ENCODE measurements around the gene TCOF1. TPM values are rescaled to one million over a fixed set of nuclear protein-coding genes. Genes with fewer than 3 reads are reported as not detected.

TCOF1 gene
- total RNA-seq, 1 experiment from 2014 or later, result 90.0 TPM

DNA sequence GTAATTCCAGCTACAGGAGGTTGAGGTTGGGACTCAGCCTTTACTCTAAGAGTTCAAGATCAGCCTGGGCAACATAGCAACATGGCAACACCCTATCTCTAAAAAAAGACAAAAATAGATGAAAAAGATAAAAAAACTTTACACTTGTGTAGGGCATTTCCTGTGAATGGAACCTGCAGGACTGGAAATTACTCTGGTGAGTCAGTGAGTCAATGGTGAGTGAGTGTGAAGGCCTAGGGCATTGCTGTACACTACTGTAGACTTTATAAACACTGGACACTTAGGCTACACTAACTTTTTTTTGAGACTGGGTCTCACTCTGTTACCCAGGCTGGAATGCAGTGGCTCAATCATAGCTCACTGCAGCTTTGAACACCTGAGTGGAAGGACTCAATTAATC is 35.3 kb upstream of the TCOF1 start:
- DNase-seq (ENCODE audit: low read depth), result peak; percentile 75

DNA sequence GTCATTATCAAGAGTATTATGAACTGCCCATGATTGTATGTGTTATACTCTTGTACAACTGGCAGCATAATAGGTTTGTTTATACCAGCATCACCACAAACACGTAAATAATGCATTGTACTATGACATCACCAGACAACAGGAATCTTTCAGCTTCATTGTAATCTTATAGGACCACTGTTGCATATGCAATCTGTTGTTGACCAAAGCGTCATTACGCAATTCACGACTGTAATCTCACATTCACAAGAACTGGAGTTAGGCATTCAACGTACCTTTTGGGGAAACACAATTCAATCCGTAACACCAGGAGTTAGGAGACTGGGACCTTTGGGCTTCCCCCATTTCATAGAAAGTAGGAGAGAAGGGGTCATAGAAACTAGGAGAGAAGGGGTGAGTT is 34.4 kb upstream of the TCOF1 start:
- no peak for DNase-seq (ENCODE audit: low read depth)

DNA sequence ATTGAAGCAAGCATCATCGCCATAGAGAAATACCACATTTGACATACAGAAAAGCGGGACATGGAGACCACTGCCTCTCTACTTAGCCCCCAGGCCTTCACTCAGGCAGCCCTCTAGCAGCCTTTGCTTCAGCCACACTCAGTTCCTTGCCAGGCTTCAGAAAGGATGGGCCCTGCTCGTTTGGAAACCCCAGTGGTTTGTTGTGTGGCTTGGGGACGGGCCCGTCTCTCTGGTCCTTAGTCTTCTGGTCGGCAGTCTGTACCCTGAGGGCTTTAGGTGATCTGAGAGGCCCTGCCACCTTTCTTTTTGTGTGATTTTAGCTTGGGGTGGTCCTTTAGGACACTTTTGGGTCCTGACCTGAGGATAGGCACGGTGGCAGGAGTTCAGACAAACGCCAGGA is 33.7 kb upstream of the TCOF1 start:
- no peak for DNase-seq (ENCODE audit: low read depth)

DNA sequence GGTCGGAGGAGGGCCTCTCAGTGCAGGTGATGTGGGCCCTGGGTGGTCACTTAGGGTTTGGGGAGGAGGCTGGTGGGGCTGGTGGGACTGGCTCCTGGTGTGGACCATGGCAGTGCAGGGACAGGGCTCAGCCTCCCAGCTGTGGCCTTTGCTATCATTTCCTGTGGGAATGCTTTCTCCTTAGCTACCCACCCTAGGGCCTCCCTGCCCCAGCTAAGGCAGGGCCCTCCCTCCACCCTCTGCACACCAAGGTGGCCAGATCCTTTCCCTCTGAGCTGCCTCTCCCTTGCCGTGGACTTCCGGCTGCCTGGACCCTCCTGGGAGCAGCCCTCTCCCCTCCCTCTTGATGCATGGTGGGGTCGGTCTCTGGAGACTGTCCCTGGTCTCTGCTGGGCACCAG is 32.1 kb upstream of the TCOF1 start:
- DNase-seq (ENCODE audit: low read depth), result no peak

DNA sequence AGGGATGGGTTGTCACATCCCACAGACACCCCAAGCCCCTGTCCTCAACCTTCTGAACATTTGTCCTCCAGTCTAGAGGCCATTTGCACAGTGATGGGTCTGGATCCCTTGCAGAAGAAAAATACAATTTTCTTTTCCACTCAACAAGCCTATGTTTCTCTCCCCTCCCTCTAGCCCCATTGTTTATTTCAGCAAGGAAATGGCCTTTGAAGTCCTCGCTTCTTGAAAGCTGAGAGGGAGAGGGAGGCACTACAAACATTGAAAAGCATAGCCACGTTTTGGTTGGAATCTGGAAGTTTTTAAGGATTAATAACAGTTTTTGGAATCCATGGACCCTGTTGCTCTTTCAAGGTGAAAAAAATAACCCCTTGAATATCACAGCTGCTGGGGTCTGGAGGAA is 30.8 kb upstream of the TCOF1 start:
- DNase-seq (ENCODE audit: low read depth), result no peak

DNA sequence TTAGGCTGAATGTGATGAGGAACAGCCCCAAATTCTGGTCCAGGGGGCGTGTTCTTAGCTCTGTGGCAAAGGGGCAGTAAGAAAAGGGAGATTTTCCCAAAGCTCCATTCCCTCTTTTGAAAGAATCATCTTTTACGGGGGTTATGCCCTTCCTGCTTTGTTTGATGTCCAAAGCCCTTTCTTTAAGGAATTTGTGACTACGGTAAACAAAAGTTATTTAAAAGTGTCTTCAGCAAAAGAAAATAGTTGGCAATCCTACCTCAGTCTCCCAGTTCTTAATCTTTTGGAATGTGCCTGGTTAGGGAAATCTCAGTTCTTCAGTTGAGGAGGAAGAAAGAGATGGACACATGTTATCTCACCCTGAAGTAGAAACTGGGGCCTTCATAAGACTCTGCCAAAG is 30.4 kb upstream of the TCOF1 start:
- no peak for DNase-seq (ENCODE audit: low read depth)

DNA sequence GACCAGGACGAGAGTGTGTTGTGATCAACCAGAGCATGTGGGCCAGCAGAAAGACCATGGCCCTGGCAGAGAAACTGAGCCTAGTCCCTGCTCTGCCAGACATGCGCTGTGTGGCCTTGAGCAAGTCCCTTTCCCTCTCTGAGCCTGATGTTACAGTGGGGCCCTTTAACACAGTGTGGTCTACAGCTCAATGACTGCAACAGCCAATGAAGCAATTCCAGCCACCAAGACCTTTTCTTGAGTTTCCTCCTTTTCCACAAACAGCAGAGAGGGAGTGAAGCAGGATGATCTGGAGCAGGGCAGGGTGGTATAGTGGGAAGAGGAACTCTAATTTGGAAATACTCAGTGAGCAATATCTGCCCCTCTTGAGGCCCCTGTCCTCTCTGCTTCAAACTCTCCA is 29.0 kb upstream of the TCOF1 start:
- no peak for DNase-seq (ENCODE audit: low read depth)

DNA sequence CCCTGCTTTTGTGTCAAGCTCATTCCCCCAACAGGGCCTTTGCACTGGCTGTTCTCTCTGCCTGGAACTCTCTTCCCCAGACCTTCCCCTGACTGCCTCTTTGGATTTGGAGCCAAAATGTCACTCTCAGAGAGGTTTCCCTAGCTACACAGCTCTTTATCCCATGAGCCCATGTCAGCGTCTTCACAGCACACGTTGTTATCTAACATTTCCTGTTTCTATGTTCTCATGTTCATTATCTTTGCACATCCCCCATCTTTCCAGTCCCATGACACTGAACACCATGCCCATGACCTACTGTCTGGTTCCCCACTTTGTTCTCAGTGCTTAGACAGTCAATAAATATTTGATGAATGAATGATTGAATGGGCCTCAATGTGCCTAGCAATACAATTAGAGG is 28.5 kb upstream of the TCOF1 start:
- no peak for DNase-seq (ENCODE audit: low read depth)

DNA sequence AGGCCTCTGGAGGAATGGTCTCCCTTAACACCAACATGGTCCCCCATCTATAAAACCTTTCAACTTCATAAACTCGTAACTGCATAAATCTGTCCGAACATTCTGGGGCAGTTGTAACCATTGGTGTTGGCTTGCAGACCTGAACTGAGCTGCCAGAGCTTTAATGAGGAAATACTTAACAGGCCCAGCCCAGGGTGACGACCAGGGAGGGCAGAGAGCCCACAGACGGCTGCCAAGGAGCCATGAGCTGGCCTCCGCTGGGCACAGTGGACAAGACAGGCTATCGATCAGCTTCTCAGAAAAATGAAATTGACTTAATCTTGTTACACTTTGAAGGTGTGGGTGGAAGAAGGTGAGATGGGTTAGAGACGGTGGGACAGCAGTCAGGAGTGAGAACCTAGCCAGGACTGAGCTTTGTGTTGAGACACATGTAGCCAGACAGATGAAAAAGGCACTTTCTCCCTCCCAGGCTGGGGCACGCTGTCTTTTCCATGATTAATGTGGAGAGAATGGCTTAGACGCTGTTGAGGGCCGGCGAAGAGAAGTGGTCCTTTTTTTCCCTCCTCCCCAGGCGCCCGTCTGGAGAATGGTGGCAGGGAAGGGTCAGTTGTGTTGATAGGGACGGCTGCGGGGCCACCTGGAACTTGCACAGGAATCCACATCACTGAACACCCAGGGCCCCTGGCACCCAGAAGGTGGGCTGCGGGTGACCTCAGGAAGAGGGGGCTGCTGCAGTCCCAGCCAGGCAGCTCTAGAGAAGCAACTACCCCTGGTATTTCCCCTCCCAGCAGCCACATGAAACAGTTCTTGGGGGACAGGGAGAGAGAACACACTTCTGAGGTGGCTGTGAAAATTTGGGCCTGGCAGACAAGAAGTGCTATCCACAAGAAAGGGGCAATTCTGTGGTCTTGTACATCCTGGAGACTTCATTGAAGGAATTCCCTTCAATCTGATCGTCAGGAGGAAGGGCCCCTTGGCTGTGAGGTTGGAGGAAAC is 27.3 kb upstream of the TCOF1 start:
- DNase-seq (ENCODE audit: low read depth), result no peak

DNA sequence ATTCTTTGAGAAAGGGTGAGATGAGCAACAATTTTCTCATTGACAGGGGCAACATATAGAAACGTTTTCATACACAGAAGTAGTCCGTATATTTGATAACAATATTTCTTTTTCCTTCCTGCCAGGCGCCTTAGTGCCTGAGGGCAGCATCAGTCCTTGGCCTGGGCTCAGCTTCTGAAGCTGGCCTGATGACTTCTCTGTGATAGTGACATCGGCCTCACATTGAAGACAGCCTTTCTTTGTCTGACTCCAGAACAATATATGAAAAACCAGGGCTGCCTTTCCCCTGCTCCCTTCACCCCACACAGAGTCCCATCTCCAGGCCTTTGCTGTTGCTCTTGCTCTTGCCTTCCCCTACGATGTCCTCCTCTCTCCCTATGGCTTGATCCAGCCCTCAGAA is 24.1 kb upstream of the TCOF1 start:
- no peak for DNase-seq (ENCODE audit: low read depth)

DNA sequence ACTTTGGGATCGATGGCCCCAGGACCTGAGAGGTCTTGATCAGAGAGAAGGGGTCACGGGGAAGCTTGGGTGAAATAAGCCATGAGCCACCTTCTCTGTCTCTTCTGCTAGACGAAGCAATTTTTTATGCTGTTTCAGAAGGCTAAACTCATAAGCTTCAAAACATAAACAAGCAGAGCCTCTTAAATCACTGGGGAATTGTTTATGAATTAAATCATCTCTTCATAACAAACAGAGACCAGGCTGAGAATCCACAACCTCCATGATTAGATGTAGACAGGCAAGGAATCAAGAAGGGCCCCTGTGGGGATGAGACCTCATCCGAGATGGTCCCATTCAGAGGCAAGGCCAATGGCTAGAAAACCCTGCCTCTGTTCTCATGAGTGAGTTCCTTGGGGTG is 21.7 kb upstream of the TCOF1 start:
- DNase-seq (ENCODE audit: low read depth), result no peak

DNA sequence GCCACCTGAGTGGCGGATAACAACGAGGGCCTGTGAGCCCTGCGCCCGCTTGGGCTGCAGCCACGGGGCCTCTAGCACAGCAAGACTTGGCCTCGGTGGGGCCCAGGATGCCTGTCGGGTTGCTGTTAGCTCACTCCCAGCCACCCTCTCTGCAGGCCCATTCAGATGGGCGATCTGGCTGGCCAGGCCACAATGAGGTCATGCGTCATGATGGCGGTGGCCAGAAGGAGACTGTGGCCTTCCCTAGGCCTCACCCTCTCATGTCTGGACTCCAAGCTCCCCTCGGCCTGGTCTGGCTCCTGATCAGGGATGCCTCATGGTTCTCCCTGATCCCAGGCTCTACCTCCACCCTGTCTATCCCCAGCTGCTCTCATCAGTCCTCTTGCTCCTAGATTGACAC is 19.0 kb upstream of the TCOF1 start:
- no peak for DNase-seq (ENCODE audit: low read depth)

DNA sequence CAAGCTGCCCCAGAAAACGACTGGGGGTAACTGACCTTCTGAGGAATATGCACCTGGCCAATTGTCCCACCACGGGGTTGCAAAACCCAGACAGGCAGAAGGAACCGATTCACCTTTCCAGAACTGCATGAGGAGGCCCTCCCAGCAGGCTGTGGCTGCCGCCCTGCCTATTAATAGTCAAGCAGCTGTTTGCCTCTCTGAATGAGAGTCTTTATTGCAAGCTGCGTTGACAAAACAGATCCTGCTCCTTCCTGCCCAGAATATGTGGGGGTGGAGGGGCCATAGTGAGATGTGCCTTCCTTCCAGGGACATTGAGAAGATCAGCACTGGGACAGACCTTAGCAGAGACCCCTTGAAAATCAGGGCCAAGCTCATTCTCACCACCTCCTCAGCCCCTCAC is 18.3 kb upstream of the TCOF1 start:
- no peak for DNase-seq (ENCODE audit: low read depth)

DNA sequence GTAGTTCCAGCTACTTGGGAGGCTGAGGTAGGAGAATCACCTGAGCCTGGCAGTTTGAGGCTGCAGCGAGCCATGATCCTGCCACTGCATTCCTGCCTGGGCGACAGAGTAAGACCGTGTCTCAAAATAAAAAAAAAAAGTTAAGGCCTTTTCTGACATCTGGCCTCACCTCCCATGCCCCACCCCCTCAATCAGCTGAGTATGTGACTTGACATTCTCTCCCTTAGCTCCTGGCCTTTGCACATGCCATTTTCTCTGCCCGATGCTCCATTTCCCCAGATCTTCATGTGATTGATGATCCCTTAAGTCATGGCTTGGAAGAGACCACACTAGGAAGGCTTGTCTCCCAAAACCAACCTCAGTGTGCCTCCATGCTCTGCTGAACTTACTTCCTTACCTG is 17.7 kb upstream of the TCOF1 start:
- DNase-seq (ENCODE audit: low read depth), result no peak

DNA sequence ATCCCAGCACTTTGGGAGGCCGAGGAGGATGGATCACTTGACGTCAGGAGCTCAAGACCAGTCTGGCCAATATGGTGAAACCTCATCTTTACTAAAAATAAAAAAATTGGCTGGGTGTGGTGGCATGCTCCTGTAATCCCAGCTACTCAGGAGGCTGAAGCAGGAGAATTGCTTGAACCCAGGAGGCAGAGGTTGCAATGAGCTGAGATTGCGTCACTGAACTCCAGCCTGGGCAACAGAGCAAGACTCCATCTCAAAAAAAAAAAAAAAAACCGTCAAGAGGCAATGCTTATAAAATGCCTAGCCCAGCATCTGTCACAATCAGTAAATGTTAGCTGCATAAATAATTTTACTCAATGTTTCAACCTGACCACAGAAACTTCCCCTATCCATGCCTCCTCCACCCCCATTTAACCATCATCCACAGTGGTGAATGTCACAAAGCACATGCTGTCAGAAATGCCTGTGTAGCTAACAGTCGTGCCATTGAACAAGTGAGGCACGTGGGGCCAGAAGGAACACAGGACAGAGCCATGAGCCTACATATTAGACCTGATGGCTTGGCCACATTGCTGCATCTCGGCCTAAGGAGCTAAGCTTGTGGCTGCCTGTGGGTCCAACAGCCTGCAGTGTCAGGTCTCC is 16.8 kb upstream of the TCOF1 start:
- DNase-seq (ENCODE audit: low read depth), result no peak

DNA sequence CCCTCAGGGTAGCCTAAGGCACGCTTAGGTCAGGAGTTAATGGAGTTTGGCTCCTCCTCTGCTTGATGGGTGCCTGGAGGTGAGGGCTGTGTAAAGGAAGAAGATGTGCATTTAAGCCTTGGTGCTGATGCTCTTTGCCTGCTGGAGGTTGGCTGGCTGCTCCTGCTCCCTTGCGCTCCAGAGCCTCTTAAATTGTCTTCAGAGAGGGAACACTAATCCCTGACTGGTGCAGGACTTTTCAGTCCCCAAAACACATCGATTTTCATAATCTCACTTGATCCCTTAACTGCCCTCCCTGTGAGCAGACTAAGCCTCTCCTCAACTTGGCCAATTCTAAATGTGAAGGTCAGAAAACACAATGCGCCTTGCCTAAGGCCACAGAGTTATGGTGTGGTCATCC is 16.2 kb upstream of the TCOF1 start:
- no peak for DNase-seq (ENCODE audit: low read depth)

DNA sequence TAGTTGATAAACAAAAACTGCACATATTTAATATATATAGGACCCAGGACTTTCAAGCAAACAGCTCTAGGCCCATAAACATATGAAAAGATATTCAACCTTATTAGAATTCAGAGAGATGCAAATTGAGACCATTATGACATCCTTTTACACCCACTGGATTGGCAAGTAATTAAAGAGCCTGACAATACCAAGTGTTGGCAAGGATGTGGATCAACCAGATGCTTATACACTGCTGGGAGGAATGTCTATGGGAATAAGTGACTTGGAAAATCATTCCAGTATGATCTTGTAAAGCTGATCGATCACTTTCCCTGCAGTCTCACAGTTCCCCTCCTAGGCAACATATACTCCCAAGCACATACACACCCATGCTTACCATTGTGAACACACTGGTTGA is 15.5 kb upstream of the TCOF1 start:
- no peak for DNase-seq (ENCODE audit: low read depth)

DNA sequence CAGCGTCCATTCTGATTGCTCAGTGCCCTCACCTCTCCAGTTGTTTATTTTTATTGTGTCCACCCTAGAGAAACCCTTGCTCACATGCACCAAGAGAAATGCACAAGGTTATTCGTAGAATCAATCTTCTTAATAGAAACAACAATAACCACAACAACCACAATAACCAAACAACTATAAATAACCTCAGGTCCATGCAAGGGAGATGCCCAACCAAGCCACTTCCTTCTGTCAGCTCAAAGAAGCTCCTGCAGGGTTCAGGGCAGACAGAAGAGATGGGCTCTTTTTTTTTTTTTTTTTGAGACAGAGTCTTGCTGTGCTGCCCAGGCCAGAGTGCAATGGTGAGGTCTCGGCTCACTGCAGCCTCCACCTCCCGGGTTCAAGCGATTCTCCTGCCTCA is 14.9 kb upstream of the TCOF1 start:
- no peak for DNase-seq (ENCODE audit: low read depth)

DNA sequence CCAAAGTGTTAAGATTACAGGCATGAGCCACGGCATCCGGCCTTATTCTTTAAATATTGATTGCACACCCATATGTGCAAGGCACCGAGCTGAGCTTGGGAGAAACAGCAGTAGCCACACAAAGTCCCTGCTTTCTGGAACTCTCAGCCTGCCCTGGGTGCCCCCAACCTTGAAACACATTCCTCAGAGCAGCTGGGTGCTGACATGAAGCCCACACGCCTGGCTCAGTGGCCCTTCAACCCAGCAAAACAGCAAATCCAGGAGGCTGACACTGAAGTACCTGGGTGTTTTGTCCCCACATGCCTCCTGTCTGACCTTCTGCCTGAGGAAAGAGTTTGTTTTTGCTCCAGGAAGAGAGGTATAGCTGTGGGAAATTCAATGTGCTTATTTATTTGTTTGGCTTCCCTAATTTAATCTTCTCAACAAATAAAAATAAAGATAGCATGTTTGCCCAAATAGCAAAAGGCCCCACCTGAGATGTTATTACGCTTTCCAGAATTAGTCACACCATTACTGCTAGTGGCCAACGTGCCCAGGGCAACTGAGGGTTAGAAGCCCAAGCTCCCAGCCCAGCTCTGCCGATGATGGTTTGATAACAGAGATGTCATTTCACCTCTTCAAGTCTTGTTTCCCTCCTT is 13.4 kb upstream of the TCOF1 start:
- DNase-seq (ENCODE audit: low read depth), result no peak

DNA sequence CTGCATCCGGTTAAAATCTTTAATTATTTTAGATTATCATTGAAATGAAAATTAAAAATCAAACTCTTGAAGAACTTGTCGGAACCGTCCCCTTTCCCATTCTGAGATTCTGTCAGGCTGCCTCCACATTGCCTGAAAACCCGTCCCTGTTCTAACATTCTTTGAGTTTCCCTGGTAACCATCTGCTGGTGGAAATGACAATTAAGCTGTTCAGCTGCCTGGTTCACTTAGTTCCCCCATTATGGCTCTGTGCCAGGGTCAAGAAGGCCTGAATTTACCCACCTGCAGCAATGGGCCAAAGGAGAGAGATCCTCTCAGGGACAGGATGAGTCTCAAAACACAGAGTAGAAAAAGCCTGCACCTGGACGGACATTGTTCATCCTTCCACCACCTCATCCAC is 11.8 kb upstream of the TCOF1 start:
- DNase-seq (ENCODE audit: low read depth), result no peak

DNA sequence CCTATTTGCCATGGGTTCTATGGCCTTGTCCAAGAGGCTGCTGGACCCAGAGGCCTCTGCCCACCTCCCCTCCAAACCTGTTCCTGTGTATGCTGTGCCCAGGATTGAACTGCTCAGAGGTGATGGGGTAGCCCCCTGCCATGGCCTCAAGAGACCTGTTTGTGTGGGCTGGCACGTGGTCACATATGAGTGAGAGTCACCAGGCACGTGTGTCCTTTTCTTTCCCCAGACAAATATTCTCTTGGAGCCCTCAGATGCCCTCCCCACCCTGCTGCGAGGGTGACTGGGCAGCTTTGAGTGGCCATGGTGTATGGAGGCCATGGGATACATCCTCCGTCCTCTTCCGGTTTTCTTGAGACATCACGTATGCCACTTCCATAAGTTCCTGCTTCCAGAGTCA is 10.9 kb upstream of the TCOF1 start:
- no peak for DNase-seq (ENCODE audit: low read depth)

DNA sequence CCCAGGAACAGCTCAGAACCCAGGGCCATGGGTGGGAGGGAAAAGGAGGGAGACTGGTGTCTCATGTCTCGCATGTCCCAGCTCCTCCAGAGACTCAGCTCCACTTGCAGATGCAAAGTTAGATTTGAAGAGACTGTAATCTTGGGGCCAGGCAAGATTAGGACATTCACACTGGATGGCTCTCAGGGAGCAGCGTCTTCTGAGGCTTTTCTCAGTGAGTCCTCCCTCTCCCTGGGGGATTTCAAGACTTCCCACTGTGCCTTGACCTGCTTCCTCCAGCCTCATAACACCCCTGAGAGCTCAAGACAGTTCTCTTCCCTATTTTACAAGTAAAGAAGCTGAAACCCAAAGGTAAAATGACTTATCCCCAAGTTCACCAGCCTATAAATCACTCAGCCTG is 10.5 kb upstream of the TCOF1 start:
- no peak for DNase-seq (ENCODE audit: low read depth)

DNA sequence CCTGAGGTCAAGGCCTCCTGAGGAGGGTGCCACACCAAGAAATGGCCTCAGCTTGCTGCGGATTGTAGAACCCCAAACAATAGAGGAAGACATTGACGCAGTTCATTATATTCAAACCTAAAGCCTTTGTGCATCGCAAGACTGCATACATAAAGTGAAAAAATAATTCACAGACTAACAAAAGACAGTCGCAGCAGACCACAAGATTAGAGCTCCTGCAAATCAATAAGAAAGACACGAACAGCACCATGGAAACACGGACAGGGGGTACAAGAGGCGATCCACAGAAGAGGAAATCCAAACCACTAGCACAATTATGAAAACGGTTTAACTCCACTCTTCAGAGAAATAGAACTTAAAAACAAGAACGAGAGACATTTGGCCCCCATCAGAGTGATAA is 10.0 kb upstream of the TCOF1 start:
- DNase-seq (ENCODE audit: low read depth), result no peak

All from Daoy (cell line).